B cell (primary cell): ENCODE results near the gene FCER2. TPM values are rescaled to one million over a fixed set of nuclear protein-coding genes. Genes with fewer than 3 reads are reported as not detected.

ENCODE experiments used
- ATAC-seq: fragments of 200-7000 bp; cut with Tn5 transposase; one replicate; pipeline ENCODE4 v1.10.0; 2021; ENCODE audit warnings: low read depth, mild to moderate bottlenecking, moderate number of reproducible peaks, moderate library complexity
- CTCF ChIA-PET: fragments of 350-600 bp; sonication (Branson Sonifier 250); formaldehyde crosslinking; loops from one replicate; lab custom pipeline; 2021; ENCODE audit warnings: antibody characterized with exemption, inconsistent platforms; lab: Charles Lee
- POLR2A ChIA-PET: fragments of 350-600 bp; sonication (Branson Sonifier 250); formaldehyde crosslinking; loops from one replicate; lab custom pipeline; 2021; ENCODE audit warnings: antibody characterized with exemption; lab: Charles Lee
- DNase-seq: peaks from one replicate; pipeline ENCODE4 v3.0.0; 2013
- H2AFZ ChIP-seq: 2 replicates; pipeline ENCODE4 v1.6.1; 2012; ENCODE audit warnings: mild to moderate bottlenecking, low read depth, low read length; ENCODE audit not compliant: insufficient read depth, poor library complexity, severe bottlenecking
- H3K27ac ChIP-seq, 2 donors: 1 replicate in 1 of 2; 2 replicates in 1 of 2; pipeline ENCODE4 v1.5.1; 2012 to 2013; ENCODE audit warnings: low read length in 2 of 2, mild to moderate bottlenecking in 2 of 2, moderate library complexity in 1 of 2
- H3K27me3 ChIP-seq, 4 experiments: fragments of 200-600 bp in 1 of 4; sonication (generic) in 1 of 4; replicated peaks in 1 of 4; 1 replicate in 2 of 4; 2 replicates in 2 of 4; pipeline versions ENCODE4 v1.6.1 to v1.7.0; 2013 to 2016; ENCODE audit warnings: low read length in 3 of 4, mild to moderate bottlenecking in 2 of 4, mixed read lengths in 1 of 4, moderate library complexity in 1 of 4; ENCODE audit not compliant: insufficient read depth in 4 of 4, control insufficient read depth in 3 of 4; ENCODE audit errors: control extremely low read depth in 1 of 4
- H3K36me3 ChIP-seq, 2 experiments: replicated peaks in 1 of 2; 1 replicate in 1 of 2; 2 replicates in 1 of 2; pipeline versions ENCODE4 v1.6.1 to v1.7.1; 2013; ENCODE audit warnings: low read length in 1 of 2; ENCODE audit not compliant: insufficient read depth in 2 of 2, control insufficient read depth in 1 of 2; ENCODE audit errors: control extremely low read depth in 1 of 2, extremely low read depth in 1 of 2
- H3K4me1 ChIP-seq, 2 donors: fragments of 200-600 bp in 1 of 2; sonication (generic) in 1 of 2; 1 replicate in 1 of 2; 2 replicates in 1 of 2; pipeline versions ENCODE4 v1.5.1 to v1.6.1; 2013 to 2017; ENCODE audit warnings: low read length in 2 of 2; ENCODE audit not compliant: control insufficient read depth in 2 of 2, insufficient read depth in 2 of 2
- H3K4me2 ChIP-seq: replicated peaks from 2 replicates; pipeline ENCODE3; 2012; ENCODE audit warnings: mild to moderate bottlenecking, low read depth, low read length; ENCODE audit not compliant: poor library complexity, severe bottlenecking
- H3K4me3 ChIP-seq, 5 experiments: fragments of 200-600 bp in 1 of 5; sonication (generic) in 1 of 5; 1 replicate in 3 of 5; 2 replicates in 2 of 5; pipeline versions ENCODE4 v1.5.1 to v1.7.0; 2011 to 2016; ENCODE audit warnings: low read length in 4 of 5, mild to moderate bottlenecking in 4 of 5, low read depth in 2 of 5, control low read depth in 1 of 5, moderate library complexity in 1 of 5; ENCODE audit not compliant: insufficient read depth in 1 of 5; ENCODE audit errors: control extremely low read depth in 1 of 5, extremely low read depth in 1 of 5
- H3K79me2 ChIP-seq: fragments of 200-600 bp; sonication (generic); one replicate; pipeline ENCODE4 v1.6.0; 2016; ENCODE audit warnings: low read length; ENCODE audit not compliant: control insufficient read depth, insufficient read depth
- H3K9ac ChIP-seq: fragments of 200-600 bp; sonication (generic); 2 replicates; pipeline ENCODE4 v1.6.1; 2017; ENCODE audit warnings: mild to moderate bottlenecking, low read length, moderate library complexity
- H3K9me3 ChIP-seq, 3 donors: one replicate each; pipeline versions ENCODE4 v1.6.1 to v1.7.1; 2013; ENCODE audit warnings: low read length in 2 of 3; ENCODE audit not compliant: control insufficient read depth in 2 of 3, insufficient read depth in 1 of 3; ENCODE audit errors: control extremely low read depth in 1 of 3
- H4K20me1 ChIP-seq: 2 replicates; pipeline ENCODE4 v1.6.0; 2012; ENCODE audit warnings: mild to moderate bottlenecking, low read length; ENCODE audit not compliant: insufficient read depth, control insufficient read depth, poor library complexity, severe bottlenecking
- H3K27ac Mint-ChIP-seq: one replicate; pipeline ENCODE4 v1.8.0; 2021; ENCODE audit warnings: mixed read lengths
- H3K27me3 Mint-ChIP-seq: one replicate; pipeline ENCODE4 v1.8.0; 2021; ENCODE audit warnings: mixed read lengths
- H3K4me1 Mint-ChIP-seq: one replicate; pipeline ENCODE4 v1.8.0; 2021; ENCODE audit warnings: mixed read lengths
- H3K4me3 Mint-ChIP-seq: one replicate; pipeline ENCODE4 v1.8.0; 2021; ENCODE audit warnings: mixed read lengths
- H3K9me3 Mint-ChIP-seq: one replicate; pipeline ENCODE4 v1.8.0; 2022; ENCODE audit warnings: mixed read lengths; ENCODE audit not compliant: insufficient read depth
- CTCF ChIP-seq: fragments of 200-600 bp; IDR thresholded peaks from one replicate; pipeline ENCODE4 v1.8.0; 2022; ENCODE audit warnings: antibody characterized with exemption, mild to moderate bottlenecking
- EZH2 ChIP-seq: IDR thresholded peaks from 2 replicates; pipeline ENCODE4 v1.6.1; 2012; ENCODE audit warnings: borderline replicate concordance, low read depth, mild to moderate bottlenecking, moderate library complexity, low read length; ENCODE audit not compliant: insufficient read depth, poor library complexity, severe bottlenecking
- WGBS: methylation state at CpG from one replicate; pipeline ENCODE4 v1.1.5; 2013; ENCODE audit warnings: missing lambda C conversion rate; ENCODE audit not compliant: insufficient coverage; 5-methylcytosine and 5-hydroxymethylcytosine counted together
- intact Hi-C: fragments of 100-400 bp; cut with micrococcal nuclease; formaldehyde crosslinking; loops from one replicate; pipeline ENCODE4 v1.10.0; 2022
- polyA plus RNA-seq: library from polyadenylated mRNA; depleted of rRNA; stranded (reverse); fragments of >200 nt; gene quantifications from 2 replicates; pipeline ENCODE4 v1.2.3, GENCODE V29; 2012
- total RNA-seq, 2 donors: library from RNA; stranded (reverse); fragments of 120-200 nt in 1 of 2; gene quantifications; 1 replicate in 1 of 2; 2 replicates in 1 of 2; pipeline versions ENCODE4 v1.2.3 to v1.2.4, GENCODE V29; 2013 to 2022

The FCER2 gene
- total and polyA plus RNA-seq, 2 donors (not counting 1 experiment from before 2014, with no cell fraction given), result 17.1 to 419 TPM

DNA sequence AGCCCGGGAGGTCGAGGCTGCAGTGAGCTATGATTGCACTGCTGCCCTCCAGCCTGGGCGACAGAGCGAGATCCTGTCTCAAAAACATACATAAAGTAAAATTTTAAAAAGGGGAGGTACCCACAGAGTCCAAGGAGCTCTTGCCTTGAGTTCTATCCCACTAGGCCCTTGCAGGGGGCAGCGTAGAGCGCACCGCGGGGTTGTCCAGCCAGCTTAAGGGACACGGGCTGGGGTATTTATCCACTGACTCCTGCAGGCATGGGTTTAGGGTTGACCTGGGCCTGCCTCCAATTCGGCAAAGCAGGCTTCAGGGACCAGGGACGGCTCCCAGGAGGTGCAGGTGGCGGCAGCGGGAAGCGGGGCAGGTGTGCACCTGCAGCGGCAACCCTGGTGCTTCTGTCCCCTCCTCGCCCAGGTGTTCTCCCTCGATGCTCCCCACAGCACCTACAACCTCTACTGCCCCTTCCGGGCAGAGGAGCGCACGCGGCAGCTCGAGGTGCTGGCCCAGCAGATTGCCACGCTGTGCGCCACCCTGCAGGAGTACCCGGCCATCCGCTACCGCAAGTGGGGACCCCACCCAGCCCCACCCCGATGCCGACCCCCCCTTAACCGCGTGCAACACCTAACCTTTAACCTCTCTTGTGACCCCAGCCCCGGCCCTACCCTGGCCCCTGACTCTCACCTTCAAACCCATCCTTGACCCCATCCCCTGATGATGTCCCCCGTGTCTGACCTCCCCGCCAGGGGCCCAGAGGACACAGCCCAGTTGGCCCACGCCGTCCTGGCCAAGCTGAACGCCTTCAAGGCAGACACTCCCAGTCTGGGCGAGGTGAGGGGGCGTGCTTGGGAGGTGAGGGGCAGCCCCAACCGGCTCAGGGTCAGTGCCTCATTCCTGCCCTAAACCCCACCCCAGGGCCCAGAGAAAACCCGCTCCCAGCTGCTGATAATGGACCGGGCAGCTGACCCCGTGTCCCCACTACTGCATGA, 60.3 kb downstream of the FCER2 start:
- H4K20me1 ChIP-seq, result peaks cover 40% of the 10 kb centered on the region
- H3K4me2 ChIP-seq, result no peak overlapping the region
- intact Hi-C loops, result no loop called here
- peaks cover 4 to 50% of the 10 kb centered on the region in 2 experiments for H3K36me3 ChIP-seq
- no peak overlapping the region for H3K27ac ChIP-seq
- H3K9me3 ChIP-seq, result peaks cover 0 to 9% (median 0%) of the 10 kb centered on the region in 3 donors
- POLR2A ChIA-PET, result interaction anchor here (0.5 to 1.3 kb wide), 2 partner anchors 12 to 716 kb away, joined by 3 to 7 read pairs; partner anchors contain the start of genes PET100 and XAB2
- no peak for DNase-seq
- H3K4me1 ChIP-seq, result peaks cover 9 to 12% of the 10 kb centered on the region in 2 donors
- H3K9ac ChIP-seq, result no peak overlapping the region
- 98% methylated on average over 34 of the region's 43 CpGs for WGBS
- H2AFZ ChIP-seq, result no peak overlapping the region
- CTCF ChIA-PET, result interaction anchor here (0.6 kb wide), 1 partner anchor 10 kb away, joined by 3 read pairs; no protein-coding TSS in a partner anchor
- Mint-ChIP-seq H3K27me3 (no peaks in the 10 kb centered on the region), H3K27ac (no peak overlapping the region), H3K9me3 (no peaks in the 10 kb centered on the region), H3K4me3 (no peak overlapping the region), H3K4me1 (peaks cover 21% of the 10 kb centered on the region)
- no peak overlapping the region for H3K4me3 ChIP-seq
- no peak for ATAC-seq
- no peak for TF ChIP-seq EZH2
- TF ChIP-seq CTCF, result no peak
- H3K27me3 ChIP-seq, result no peaks in the 10 kb centered on the region
- H3K79me2 ChIP-seq, result peaks cover 30% of the 10 kb centered on the region
